Gastroesophageal sphincter (tissue), 4 donors: ENCODE data around the gene RBM7. TPM values are rescaled to one million over a fixed set of nuclear protein-coding genes. Genes with fewer than 3 reads are reported as not detected.

Experiments
- ATAC-seq: fragments of 150-250 bp; one replicate; pipeline ENCODE4 v1.9.1; 2016; ENCODE audit warnings: mild to moderate bottlenecking, moderate library complexity
- H3K27ac ChIP-seq, 4 donors: fragments of 200-600 bp; sonication (generic) in 3 of 4; 1 replicate in 3 of 4; 2 replicates in 1 of 4; pipeline ENCODE4 v1.5.1; 2016 to 2019
- H3K27me3 ChIP-seq: fragments of 200-600 bp; sonication (generic); one replicate; pipeline ENCODE4 v1.5.1; 2019
- H3K36me3 ChIP-seq, 2 donors: fragments of 200-600 bp; sonication (generic); one replicate each; pipeline ENCODE4 v1.5.1; 2019; ENCODE audit warnings: control low read depth in 1 of 2
- H3K4me1 ChIP-seq, 3 donors: fragments of 200-600 bp; sonication (generic); 1 replicate in 2 of 3; 2 replicates in 1 of 3; pipeline ENCODE4 v1.5.1; 2016 to 2019; ENCODE audit warnings: control low read depth in 2 of 3
- H3K4me3 ChIP-seq, 2 donors: fragments of 200-600 bp; sonication (generic); one replicate each; pipeline ENCODE4 v1.5.1; 2019; ENCODE audit warnings: mild to moderate bottlenecking in 1 of 2, moderate library complexity in 1 of 2
- H3K9me3 ChIP-seq, 3 donors: fragments of 200-600 bp; sonication (generic); one replicate each; pipeline ENCODE4 v1.5.1; 2017 to 2019; ENCODE audit warnings: control low read depth in 2 of 3
- EP300 ChIP-seq: sonication (generic); formaldehyde crosslinking; IDR thresholded peaks from one replicate; pipeline ENCODE4 v1.6.1; 2017; ENCODE audit warnings: antibody characterized with exemption, mild to moderate bottlenecking
- POLR2A ChIP-seq, 2 donors: fragments of 450-650 bp; IDR thresholded peaks; one replicate each; pipeline ENCODE4 v1.6.1; 2017; ENCODE audit warnings: antibody characterized with exemption in 2 of 2, mild to moderate bottlenecking in 2 of 2, moderate library complexity in 1 of 2
- POLR2AphosphoS5 ChIP-seq: sonication (generic); formaldehyde crosslinking; IDR thresholded peaks from one replicate; pipeline ENCODE4 v1.6.1; 2017; ENCODE audit warnings: antibody characterized with exemption
- WGBS, 2 donors: methylation state at CpG; one replicate each; pipeline ENCODE4 v1.1.5; 2018; ENCODE audit warnings: low coverage in 1 of 2; 5-methylcytosine and 5-hydroxymethylcytosine counted together
- total RNA-seq, 4 donors: library from RNA; depleted of rRNA; stranded (reverse); fragments of >200 nt; gene quantifications; one replicate each; pipeline ENCODE4 v1.1.0, GENCODE V29; 2016
- TF ChIP-seq, protein P1 (sequence below), 4 experiments: fragments of 200-600 bp in 2 of 4; fragments of 450-650 bp in 2 of 4; sonication (generic) in 1 of 4; IDR thresholded peaks; one replicate each; pipeline ENCODE4 v1.5.1; 2017 to 2019; ENCODE audit warnings: antibody characterized with exemption in 4 of 4, mild to moderate bottlenecking in 2 of 4, moderate library complexity in 2 of 4

RBM7 gene
- total RNA-seq, 4 donors from 2014 or later: 16.0 to 31.7 (median 19.2) TPM

DNA sequence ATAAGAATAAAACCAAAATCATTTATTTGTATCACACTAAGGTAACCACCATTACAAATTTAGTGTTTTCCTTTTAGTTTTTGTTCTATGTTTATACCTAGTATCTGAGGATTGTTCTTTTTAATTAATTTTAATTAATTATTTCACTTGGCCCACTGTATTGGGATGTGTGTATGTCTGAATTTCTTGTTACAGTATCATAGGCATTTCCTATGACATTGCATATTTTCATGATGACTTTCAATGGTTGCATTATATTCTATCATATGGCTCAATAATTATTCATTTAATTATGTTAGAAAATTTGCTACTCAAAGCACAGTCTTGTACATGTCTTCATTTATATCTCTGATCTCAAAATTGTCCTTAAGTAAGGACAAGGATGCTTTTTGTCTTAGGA lies 41.1 kb upstream of the RBM7 start:
- Histone ChIP-seq H3K4me1 (no peaks in the 10 kb centered on the region), H3K27me3 (no peaks in the 10 kb centered on the region), H3K9me3 (peaks cover 0 to 8% (median 0%) of the 10 kb centered on the region in 3 donors), H3K27ac (no peak overlapping the region), H3K4me3 (no peak overlapping the region), H3K36me3 (no peaks in the 10 kb centered on the region)
- TF ChIP-seq, protein P1, sequence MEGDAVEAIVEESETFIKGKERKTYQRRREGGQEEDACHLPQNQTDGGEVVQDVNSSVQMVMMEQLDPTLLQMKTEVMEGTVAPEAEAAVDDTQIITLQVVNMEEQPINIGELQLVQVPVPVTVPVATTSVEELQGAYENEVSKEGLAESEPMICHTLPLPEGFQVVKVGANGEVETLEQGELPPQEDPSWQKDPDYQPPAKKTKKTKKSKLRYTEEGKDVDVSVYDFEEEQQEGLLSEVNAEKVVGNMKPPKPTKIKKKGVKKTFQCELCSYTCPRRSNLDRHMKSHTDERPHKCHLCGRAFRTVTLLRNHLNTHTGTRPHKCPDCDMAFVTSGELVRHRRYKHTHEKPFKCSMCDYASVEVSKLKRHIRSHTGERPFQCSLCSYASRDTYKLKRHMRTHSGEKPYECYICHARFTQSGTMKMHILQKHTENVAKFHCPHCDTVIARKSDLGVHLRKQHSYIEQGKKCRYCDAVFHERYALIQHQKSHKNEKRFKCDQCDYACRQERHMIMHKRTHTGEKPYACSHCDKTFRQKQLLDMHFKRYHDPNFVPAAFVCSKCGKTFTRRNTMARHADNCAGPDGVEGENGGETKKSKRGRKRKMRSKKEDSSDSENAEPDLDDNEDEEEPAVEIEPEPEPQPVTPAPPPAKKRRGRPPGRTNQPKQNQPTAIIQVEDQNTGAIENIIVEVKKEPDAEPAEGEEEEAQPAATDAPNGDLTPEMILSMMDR (IDR thresholded peaks at IDR 0.05): no peak
- no peak for TF ChIP-seq POLR2A (IDR thresholded peaks at IDR 0.05)
- TF ChIP-seq EP300: no peak
- TF ChIP-seq POLR2AphosphoS5: no peak
- no peak for ATAC-seq

DNA sequence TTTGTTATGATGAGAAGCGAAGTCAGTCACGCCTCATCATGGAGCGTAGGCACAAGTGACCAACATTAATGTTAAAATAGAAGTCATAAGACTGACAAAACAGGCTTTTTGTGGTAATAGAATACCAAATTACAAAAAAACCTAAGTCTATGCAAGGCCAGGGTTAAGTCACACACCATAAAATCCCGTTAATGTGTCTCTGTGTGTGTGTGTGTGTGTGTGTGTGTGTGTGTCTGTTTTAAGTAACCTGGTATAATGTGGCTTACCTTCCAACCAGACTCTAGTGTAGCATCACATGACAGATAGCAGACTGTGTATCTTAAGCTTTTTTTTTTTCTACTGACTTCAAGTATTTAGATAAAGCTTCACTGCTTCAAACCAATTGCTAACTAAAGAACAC lies 38.1 kb upstream of the RBM7 start:
- H3K4me3 ChIP-seq: no peak overlapping the region
- H3K9me3 ChIP-seq: peaks cover 0 to 8% (median 0%) of the 10 kb centered on the region in 3 donors
- ATAC-seq: no peak
- no peak overlapping the region for H3K27ac ChIP-seq
- TF ChIP-seq EP300 (no peak), POLR2AphosphoS5 (no peak), POLR2A (IDR thresholded peaks at IDR 0.05) (no peak)
- no peaks in the 10 kb centered on the region for H3K4me1 ChIP-seq
- WGBS, 2 donors: 83 to 89% methylated on average over 3 to 4 of the region's 4 CpGs
- no peaks in the 10 kb centered on the region for H3K36me3 ChIP-seq
- no peaks in the 10 kb centered on the region for H3K27me3 ChIP-seq

DNA sequence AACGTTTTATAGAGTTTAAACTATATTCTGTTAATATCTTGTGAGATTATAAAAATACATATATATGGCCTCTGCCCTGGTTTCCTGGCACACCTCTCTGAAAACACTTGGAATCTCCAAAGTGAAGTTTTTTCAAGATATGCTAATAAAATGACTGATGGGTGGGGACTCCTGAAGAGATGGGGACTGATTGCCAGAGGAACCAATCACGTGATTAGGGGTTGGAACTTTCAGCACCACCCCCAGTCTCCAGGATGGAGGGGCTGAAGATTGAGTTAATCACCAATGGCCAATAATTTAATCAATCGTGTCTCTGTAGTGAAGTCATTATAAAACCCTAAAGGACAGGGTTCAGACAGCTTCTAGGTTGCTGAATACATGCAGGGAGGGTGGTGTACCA lies 37.5 kb upstream of the RBM7 start:
- Histone ChIP-seq H3K36me3 (no peaks in the 10 kb centered on the region), H3K4me3 (no peak overlapping the region), H3K27ac (no peak overlapping the region), H3K4me1 (no peaks in the 10 kb centered on the region), H3K9me3 (peaks cover 0 to 8% (median 0%) of the 10 kb centered on the region in 3 donors), H3K27me3 (no peaks in the 10 kb centered on the region)
- TF ChIP-seq POLR2AphosphoS5 (no peak), EP300 (no peak)
- ATAC-seq: no peak
- WGBS, 2 donors: 57 to 60% methylated on average over 2 to 3 of the region's 3 CpGs

DNA sequence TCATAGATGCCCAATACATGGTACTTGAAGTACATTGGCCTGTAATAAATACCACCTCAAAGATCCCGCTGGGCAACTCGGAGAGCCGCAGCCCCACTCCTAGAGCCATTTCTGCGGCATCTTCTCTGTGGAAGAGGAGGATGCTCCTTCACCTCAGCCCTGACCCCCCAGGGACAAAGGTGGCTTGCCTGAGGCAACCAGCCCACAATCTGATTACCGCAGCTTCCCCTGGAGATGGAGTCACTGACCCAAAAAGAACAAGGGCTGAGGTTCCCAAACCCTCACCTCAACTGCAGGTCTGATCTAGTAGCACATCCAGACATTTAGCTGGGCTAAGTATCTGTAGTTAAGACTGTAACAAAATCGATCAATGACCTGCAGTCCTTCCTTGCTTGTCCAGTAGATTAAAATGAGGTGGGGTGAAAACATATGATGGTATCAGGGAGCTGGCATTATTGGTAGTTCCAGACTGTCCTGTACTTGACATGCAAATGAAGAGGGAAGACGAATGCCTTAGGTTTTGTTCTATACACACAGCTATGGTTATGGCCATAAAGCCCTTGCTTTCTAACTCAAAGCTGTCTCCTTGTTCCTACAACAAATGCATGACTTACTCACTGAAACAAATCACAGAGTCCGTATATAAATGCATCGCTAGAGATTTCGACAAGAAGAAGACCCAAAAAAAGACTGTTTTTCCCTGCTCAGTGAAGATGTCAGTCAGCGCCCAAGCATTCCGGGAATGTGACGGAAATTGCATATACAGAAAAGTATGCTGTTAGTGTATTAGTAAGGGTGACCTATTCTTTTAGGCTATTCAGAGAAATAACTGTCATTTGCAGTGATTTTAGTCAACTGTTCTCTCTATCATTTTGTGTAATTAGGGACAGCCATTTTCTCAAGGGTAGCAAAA lies 33.9 kb upstream of the RBM7 start:
- TF ChIP-seq POLR2AphosphoS5: no peak
- no peak for ATAC-seq
- Histone ChIP-seq H3K27me3 (no peaks in the 10 kb centered on the region), H3K9me3 (peaks cover 0 to 3% (median 0%) of the 10 kb centered on the region in 3 donors), H3K36me3 (no peaks in the 10 kb centered on the region), H3K27ac (no peak overlapping the region), H3K4me3 (no peak overlapping the region), H3K4me1 (no peaks in the 10 kb centered on the region)
- WGBS, 2 donors: 42 to 65% methylated on average over 6 to 12 of the region's 13 CpGs

DNA sequence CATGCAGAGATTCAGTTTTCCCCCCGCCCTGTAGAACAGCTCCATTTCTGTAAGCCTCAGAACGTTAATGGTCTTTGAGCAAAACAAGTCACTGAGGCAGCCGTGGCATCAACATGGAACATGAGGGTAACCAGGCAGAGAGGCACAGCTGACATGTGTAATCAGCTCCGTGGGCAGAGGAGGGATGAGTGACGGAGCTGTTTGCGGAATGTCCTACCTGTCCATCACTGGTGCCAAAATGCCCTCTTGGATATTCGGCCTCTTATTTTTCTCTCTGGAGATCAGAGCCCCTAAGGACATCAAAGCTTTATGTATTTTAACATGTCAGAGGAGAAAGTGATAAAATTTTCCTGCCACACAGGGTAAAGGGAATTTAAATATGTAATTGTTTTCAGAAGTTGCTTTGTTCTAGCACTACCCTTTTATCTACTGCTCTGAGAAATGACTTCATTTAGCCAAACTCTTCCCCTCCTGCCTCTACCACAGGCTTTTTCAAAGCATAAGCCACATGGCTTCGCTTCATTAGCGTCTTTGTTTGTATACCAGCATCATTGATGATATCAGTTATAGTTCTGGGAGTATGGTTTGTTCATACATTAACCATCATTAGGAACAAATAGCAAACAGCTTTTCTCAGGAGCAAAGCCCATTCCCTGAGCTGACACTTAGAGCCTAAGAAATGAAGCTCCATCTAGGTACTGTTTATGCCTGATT lies 33.1 kb upstream of the RBM7 start:
- no peak overlapping the region for H3K27ac ChIP-seq
- ATAC-seq: no peak

More for the DNA sequence above, 33.1 kb upstream of the RBM7 start:
- Histone ChIP-seq H3K9me3 (no peaks in the 10 kb centered on the region), H3K4me3 (no peak overlapping the region), H3K4me1 (no peaks in the 10 kb centered on the region), H3K36me3 (no peaks in the 10 kb centered on the region), H3K27me3 (no peaks in the 10 kb centered on the region)
- TF ChIP-seq, protein P1 (IDR thresholded peaks at IDR 0.05): no peak
- no peak for TF ChIP-seq POLR2AphosphoS5
- TF ChIP-seq EP300: no peak
- TF ChIP-seq POLR2A (IDR thresholded peaks at IDR 0.05): no peak
- WGBS, 2 donors: 70 to 82% methylated on average over 7 of the region's 9 CpGs
